HG03175 (cell line): ENCODE results near the gene RAE1.
"Not testable (repeated sequence)": the region's sequence is repeated elsewhere in the genome, so short reads cannot be mapped to it uniquely, and the experiment has no call there.

Source experiments
- ATAC-seq: cut with Tn5 transposase; IDR thresholded peaks from one replicate; pipeline ENCODE4 v1.9.1; 2021; ENCODE audit warnings: mild to moderate bottlenecking, moderate library complexity; ENCODE audit not compliant: unreplicated experiment

Gene RAE1

GRCh38 chr20:57326667-57327455 lies 24.2 kb upstream of the RAE1 start:
- ATAC-seq: no peak

- no peak for ATAC-seq
These were observed 23.2 kb upstream of the RAE1 start for GRCh38 chr20:57327820-57328219.

- ATAC-seq: no peak
These were observed 21.3 kb upstream of the RAE1 start, which contains the start of gene SPO11 for GRCh38 chr20:57329608-57330221. Gene SPO11, plus strand, starts transcription at chr20:57329803. Its CDS starts 65 bp downstream, at chr20:57329868.

DNA sequence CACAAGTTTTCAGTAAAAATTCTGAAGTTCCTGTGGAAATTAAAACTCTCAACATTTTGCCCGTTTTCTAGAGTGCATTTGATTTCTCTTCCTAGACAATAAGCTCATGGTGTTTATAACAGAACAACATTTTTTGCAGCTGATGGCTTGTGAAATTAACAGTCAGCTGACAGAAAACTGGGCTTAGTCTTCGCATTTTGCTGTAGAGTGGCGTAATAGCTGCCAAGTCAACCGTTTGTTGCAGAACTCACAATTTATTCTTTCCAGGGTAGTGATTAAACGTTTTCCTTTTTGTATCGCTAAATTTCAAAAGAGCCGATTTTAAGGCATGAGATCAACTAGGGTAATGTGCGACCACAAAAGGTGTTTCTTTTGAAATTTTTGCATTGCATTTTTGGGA lies 20.1 kb upstream of the RAE1 start:
- no peak for ATAC-seq

DNA sequence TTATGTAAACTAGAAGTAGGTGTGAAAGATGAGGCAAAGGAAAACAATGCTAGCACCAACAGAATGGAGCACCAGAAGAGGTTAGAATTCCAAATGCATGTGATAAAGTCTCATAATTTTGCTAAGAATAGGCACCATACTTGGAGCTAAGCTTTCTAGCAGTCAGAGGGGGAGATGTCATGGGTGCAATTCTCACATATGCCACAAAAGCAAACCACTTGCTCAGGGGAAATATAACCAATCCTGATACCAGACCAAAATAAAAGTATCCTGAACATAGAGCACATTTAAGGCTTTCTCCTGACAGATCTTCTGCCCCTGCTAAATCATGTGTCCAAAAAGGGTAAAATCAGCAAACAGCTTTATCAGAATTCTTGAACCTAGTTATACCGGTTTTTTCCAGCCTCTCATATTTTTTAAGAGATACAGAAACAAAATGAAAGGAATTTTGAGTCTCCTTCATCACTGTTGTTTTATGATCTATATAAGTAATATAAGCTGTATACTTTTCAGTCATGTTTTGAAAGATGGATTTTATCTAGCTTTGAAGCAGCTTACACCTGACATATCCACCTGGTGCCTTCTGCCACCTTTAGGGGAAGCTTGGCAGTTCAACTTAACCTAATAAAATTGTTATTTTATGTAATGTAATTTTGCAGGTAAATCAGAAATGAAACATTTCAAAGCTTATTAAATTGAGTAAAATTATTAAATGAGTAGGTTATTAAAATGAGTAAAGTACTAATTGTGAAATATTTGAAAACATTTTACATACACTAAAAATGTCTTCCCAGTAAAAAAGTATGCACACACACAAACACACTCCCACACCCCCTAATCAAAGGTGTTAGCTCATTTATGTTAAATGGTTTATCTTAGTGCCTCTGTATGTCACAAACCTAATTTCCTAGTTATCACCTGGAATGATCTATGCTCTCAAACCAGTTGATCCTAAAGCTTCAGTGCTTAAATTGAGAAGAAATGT lies 18.7 kb upstream of the RAE1 start:
- ATAC-seq: no peak

- no peak for ATAC-seq
These were observed 15.7 kb upstream of the RAE1 start for GRCh38 chr20:57335392-57335791.

GRCh38 chr20:57341663-57342062 lies 9.4 kb upstream of the RAE1 start:
- no peak for ATAC-seq

DNA sequence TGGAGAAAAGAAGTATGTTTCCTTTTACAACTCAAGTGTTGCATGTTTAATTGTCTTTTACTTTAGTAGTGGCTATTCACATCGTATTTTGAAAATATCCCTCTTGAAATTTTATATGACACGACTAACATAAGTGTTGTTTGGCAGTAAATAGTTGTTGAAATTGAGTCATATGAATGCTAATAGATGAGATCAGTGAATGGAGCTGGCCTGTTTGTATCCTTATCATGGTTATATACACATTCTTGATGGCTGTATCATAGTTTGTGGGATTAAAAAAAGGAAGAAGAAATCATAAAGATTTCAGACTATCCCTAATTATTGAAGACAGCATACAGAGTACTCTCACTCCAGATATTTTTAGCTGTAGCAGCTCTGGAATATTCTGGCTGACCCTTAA lies 8.2 kb upstream of the RAE1 start:
- no peak for ATAC-seq

GRCh38 chr20:57346477-57346876 lies 4.6 kb upstream of the RAE1 start:
- no peak for ATAC-seq

DNA sequence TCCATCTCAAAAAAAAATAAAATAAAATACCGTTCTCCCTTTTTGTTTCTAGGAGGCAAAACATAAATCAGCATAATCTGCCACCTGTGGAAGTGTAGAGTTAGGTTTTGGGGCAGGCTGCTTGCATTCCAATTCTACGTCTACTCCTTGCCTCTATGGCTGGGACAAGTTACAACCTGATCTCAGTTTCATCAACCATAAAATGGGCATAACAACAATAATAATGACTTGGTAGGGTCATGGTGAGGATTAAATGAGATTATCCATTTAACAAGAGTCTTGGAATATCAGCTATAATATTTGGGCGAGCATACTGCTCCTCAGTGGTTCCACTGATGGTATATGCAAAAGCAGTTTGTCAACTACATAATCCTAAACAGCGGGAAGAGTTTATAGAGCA lies 3.7 kb upstream of the RAE1 start:
- ATAC-seq: no peak

DNA sequence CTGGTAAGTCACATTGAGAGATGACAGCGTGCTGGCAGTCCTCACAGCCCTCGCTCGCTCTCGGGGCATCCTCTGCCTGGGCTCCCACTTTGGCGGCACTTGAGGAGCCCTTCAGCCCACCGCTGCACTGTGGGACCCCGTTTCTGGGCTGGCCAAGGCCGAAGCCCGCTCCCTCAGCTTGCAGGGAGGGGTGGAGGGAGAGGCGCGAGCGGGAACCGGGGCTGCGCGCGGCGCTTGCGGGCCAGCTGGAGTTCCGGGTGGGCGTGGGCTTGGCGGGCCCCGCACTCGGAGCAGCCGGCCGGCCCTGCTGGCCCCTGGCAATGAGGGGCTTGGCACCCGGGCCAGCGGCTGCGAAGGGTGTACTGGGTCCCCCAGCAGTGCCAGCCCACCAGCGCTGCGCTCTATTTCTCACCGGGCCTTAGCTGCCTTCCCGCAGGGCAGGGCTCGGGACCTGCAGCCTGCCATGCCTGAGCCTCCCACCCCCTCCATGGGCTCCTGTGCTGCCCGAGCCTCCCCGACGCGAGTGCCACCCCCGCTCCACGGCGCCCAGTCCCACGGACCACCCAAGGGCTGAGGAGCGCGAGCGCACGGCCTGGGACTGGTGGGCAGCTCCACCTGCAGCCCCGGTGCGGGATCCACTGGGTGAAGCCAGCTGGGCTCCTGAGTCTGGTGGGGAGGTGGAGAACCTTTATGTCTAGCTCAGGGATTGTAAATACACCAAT lies 2.7 kb upstream of the RAE1 start:
- not testable (repeated sequence) for ATAC-seq

DNA sequence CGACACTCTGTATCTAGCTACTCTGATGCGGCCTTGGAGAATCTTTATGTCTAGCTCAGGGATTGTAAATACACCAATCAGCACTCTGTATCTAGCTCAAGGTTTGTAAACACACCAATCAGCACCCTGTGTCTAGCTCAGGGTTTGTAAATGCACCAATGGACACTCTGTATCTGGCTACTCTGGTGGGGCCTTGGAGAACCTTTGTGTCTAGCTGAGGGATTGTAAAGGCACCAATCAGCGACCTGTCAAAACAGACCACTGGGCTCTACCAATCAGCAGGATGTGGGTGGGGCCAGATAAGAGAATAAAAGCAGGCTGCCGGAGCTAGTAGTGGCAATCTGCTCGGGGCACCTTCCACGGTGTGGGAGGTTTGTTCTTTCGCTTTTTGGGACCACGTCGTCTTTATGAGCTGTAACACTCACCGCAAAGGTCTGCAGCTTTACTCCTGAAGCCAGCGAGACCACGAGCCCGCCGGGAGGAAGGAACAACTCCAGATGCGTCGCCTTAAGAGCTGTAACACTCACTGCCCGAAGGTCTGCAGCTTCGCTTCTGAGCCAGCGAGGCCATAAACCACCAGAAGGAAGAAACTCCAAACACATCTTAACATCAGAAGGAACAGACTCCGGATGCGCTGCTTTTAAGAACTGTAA lies 2.0 kb upstream of the RAE1 start:
- not testable (repeated sequence) for ATAC-seq

DNA sequence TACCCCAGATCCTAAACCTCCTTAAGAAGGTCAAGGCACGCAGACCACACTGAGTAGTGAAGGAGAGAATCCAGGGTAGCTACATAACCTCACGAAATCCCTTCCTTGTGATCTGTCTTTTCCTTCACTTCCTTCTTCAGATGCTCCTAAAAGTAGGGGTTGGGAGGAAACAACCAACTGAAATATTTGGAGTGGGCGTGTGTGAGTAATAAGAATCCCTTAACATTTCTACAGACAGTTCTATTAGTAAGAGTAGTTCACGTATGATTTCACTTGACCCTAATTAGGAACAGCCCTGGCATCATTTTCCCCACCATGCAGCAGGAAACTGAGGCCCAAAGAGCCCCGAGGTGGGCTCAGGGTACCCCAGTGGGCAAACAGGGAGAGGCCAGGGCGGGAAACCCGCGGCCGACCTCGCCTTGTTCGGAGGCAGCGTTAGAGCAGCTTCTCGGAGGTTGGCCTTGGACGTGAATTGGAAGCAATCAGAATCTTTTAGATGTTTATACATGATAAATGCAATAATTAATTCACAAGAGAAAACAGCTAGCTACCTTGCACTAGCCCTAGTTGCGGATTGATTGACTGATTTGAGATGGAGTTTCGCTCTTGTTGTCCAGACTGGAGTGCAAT lies 859 bp upstream of the RAE1 start:
- no peak for ATAC-seq

DNA sequence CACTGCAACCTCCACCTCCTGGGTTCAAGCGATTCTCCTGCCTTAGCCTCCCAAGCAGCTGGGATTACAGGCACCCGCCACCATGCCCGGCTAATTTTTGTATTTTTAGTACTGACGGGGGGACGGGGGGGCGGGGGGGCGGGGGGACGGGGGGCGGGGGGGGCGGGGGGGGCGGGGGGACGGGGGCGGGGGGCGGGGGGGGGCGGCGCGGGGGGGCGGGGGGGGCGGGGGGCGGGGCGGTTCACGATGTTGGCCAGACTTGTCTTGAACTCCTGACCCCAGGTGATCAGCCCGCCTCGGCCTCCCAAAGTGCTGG lies 371 bp upstream of the RAE1 start:
- ATAC-seq: not testable (repeated sequence)

GRCh38 chr20:57352305-57352704 lies 1.2 kb downstream of the RAE1 start:
- no peak for ATAC-seq

- no peak for ATAC-seq
These were observed 2.3 kb downstream of the RAE1 start for GRCh38 chr20:57353351-57353750.

- ATAC-seq: no peak
These were observed 10.5 kb downstream of the RAE1 start for GRCh38 chr20:57361517-57361916.

GRCh38 chr20:57364451-57364850 lies 13.4 kb downstream of the RAE1 start:
- no peak for ATAC-seq

GRCh38 chr20:57369596-57369995 lies 18.5 kb downstream of the RAE1 start:
- no peak for ATAC-seq

- no peak for ATAC-seq
These were observed 19.3 kb downstream of the RAE1 start for GRCh38 chr20:57370316-57370715.
